ENCODE measurements around the gene NTSR2.

The NTSR2 gene

DNA sequence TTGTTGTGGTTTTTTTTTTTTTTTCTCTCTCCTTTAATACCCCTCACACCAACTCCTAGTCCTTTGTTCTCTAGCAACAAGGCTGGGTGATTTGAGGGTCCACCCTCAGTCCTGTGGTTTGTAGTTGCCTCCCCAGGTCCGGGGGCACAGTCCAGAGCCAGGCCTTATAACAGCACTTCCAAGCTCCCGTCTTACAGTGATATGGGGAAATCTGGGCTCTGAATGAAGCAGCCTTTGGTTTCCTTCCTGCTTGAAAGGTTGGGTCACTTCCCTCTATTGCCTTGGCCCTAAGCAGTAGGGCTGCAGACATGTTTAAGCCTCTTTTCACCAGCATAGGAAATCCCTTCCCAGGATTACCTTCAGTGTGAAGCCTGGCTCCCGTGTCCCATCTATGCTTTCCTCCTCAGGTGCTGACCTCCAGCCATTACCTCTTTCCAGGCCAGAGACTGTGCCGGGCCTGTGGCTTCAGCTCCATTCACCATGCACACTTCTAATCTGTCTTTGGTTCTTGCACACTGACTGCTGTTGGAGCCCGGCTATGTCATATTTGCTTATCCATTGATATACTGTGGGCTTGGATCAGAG, 21.2 kb upstream of the NTSR2 start:
- H3K4me3 ChIP-seq (replicated peaks in 1 of 2; ENCODE audit: low read depth in 2 of 2, low read length in 2 of 2): no peak overlapping the region
- DNase-seq (ENCODE audit: low read depth in 2 of 2): no peak
- TF ChIP-seq, protein P1, sequence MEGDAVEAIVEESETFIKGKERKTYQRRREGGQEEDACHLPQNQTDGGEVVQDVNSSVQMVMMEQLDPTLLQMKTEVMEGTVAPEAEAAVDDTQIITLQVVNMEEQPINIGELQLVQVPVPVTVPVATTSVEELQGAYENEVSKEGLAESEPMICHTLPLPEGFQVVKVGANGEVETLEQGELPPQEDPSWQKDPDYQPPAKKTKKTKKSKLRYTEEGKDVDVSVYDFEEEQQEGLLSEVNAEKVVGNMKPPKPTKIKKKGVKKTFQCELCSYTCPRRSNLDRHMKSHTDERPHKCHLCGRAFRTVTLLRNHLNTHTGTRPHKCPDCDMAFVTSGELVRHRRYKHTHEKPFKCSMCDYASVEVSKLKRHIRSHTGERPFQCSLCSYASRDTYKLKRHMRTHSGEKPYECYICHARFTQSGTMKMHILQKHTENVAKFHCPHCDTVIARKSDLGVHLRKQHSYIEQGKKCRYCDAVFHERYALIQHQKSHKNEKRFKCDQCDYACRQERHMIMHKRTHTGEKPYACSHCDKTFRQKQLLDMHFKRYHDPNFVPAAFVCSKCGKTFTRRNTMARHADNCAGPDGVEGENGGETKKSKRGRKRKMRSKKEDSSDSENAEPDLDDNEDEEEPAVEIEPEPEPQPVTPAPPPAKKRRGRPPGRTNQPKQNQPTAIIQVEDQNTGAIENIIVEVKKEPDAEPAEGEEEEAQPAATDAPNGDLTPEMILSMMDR (IDR thresholded peaks at IDR 0.05; ENCODE audit: low read depth, low read length): no peak

DNA sequence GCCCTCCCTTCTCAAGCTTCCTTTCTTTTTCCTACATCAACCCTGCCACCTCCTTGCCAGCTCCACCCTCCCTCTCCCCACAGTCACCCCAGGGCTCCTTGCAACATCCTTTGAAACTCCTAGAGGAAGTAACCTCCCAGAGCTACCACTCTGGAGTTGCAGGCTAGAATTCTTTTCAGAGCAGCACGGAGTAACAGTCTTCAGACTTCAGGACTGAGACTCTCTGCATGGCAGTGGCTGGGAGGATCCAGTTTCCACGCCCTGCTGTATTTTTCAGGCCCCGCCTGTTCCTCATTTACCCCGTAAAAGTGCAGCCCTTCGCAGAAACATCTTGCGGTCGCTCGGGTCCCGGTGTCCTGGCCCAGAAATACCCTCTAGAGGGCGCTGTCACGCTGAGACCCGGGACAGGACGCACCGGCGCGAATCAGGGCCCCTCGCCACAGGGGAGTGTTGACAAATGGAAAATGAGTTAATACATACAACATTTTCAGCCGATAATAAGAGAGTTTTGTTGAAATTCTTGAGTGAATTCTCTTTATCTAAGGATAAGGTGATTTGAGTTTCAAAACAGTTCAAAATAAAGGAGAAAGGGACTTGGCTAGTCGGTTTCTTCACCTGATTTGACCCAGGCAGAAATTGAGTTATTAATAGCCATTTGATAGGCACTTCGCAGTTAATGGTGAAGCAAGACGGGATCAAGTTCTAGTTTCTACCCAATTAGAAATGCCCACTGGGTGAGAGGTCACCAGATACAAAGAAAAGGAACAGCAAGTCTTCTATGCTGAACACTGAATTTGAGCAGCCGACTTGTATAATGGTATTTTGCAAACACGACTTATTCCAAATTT, 18.5 kb upstream of the NTSR2 start:
- peak; percentile 81 to 86 for DNase-seq (ENCODE audit: low read depth in 2 of 2)
- H3K4me3 ChIP-seq (replicated peaks in 1 of 2; ENCODE audit: low read depth in 2 of 2, low read length in 2 of 2): peak overlapping the region; percentile 26 to 33
- TF ChIP-seq, protein P1 (IDR thresholded peaks at IDR 0.05; ENCODE audit: low read depth, low read length): peak; percentile 91

DNA sequence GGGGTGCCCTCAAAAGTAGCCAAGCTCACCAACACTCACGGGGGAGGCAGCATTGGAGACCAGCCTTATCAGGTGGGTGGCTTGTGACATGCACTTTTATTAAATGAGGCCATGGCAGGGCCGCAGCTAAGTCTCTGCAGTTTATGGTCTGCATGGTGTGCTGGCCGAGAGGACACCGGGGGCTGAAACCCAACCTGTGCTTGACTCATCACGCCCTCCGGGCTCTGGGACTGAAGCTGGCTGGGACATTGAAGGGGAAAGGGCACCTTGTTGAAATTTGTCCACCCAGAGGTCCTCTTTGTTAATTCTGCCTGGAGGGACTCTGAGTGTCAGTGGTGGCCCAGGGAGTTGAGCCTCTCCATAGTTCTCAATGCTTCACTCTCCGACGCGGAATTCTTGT, 17.7 kb upstream of the NTSR2 start:
- TF ChIP-seq, protein P1 (IDR thresholded peaks at IDR 0.05; ENCODE audit: low read depth, low read length): no peak

DNA sequence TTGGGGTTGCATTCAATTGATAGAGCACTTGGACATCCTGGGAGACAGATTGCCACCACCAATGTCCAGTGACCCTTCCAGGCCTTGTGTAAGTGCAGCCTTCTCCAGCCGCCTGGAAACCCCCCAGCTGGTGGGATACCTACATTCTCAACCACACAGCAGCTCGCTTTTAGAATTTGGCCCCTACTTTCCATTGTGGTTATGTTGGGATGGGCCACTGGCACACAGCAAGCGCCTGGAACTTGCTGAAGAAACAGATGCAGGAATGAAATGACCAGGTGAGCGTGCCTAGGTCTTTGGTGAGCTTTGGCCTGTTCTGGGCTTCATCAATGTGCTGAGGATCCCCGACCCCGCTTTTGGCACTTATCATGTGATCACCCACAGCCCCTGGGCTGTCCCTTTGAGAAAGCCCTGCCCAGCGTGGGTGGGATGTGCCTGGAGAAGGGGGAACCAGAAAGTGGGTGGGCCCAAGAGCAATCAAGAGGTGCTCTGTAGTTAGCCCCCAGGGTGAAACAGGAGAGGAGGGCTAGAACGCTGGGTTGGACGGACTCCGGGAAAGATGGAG, 16.0 kb upstream of the NTSR2 start:
- TF ChIP-seq, protein P1 (IDR thresholded peaks at IDR 0.05; ENCODE audit: low read depth, low read length): no peak
- DNase-seq (ENCODE audit: low read depth in 2 of 2): no peak
- H3K4me3 ChIP-seq (replicated peaks in 1 of 2; ENCODE audit: low read depth in 2 of 2, low read length in 2 of 2): no peak overlapping the region

More for the DNA sequence above, 17.7 kb upstream of the NTSR2 start:
- H3K4me3 ChIP-seq (replicated peaks in 1 of 2; ENCODE audit: low read depth in 2 of 2, low read length in 2 of 2): no peak overlapping the region
- no peak for DNase-seq (ENCODE audit: low read depth in 2 of 2)

DNA sequence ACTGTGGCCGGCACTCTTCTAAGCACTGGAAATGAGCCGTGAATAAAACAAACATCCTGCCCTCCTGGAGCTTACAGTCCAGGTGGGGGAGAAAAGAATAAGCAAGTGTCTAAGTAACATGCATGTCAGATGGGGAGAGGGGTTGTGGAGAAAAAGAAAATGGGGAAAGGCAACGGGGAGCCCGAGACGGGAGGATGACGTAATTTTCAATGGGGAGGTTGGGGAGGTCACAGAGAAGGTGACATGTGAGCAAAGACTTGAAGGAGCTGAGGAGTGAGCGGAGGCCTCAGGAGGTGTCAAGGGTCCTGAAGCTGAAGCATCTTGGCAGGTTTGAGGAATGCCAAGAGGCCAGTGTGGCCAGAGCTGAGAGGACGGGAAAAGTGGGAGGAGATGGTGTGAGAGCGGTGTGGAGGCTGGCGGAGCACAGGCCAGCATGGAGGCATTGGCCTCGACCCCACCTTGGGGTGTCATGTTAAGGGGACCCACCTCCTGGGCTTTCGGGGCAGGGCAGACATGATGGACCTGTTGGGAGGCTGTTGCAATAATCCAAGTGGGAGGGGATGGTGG, 15.0 kb upstream of the NTSR2 start:
- DNase-seq (ENCODE audit: low read depth in 2 of 2): no peak
- TF ChIP-seq, protein P1 (IDR thresholded peaks at IDR 0.05; ENCODE audit: low read depth, low read length): no peak
- H3K4me3 ChIP-seq (replicated peaks in 1 of 2; ENCODE audit: low read depth in 2 of 2, low read length in 2 of 2): no peak overlapping the region

DNA sequence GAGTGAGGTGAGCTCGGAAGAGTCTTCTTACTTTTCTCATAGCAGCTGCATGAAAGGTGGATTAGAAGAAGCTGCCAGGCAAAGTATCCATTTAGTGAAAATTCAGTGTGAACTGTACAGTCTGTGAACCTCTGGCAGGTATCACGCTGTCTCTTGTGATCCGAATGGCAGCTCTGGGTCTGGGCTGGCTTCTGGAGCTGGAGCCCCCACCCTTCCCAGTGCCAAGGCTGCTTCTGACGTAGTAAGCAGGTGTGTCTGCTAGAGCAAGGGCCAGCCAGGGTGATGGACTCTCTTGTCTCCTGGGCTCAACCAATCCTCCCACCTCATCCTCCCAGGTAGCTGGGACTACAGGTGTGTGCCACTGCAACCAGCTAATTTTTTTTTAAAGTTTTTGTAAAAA, 14.0 kb upstream of the NTSR2 start:
- TF ChIP-seq, protein P1 (IDR thresholded peaks at IDR 0.05; ENCODE audit: low read depth, low read length): no peak
- no peak overlapping the region for H3K4me3 ChIP-seq (replicated peaks in 1 of 2; ENCODE audit: low read depth in 2 of 2, low read length in 2 of 2)
- no peak for DNase-seq (ENCODE audit: low read depth in 2 of 2)

Data from cardiac fibroblast (primary cell).